K562 (cell line): ENCODE data around the gene DENND1A. TPM values are rescaled to one million over a fixed set of nuclear protein-coding genes. Genes with fewer than 3 reads are reported as not detected.

Experiments
- ATAC-seq: fragments of 200-7000 bp; cut with Tn5 transposase; 3 replicates; pipeline ENCODE4 v1.9.1; 2020; ENCODE audit warnings: moderate library complexity
- BruUV-seq: library from RNA; stranded (reverse); fragments of 400-500 nt; replicated peaks from 2 replicates; lab custom pipeline; 2021; lab: Mats Ljungman, UMichigan
- CTCF ChIA-PET: fragments of 300-600 bp; formaldehyde crosslinking; extraction: SDS; loops from one replicate; lab custom pipeline; 2021; ENCODE audit warnings: low intra/inter-chr PET ratio; lab: Yijun Ruan, JAX
- POLR2A ChIA-PET: fragments of 300-600, 350-650 bp; sonication (Branson Sonifier 250); formaldehyde crosslinking; extraction: SDS; loops from one replicate; lab custom pipeline; 2021; ENCODE audit warnings: antibody characterized with exemption, inconsistent platforms; lab: Yijun Ruan, JAX
- DNase-seq, 4 experiments: peaks; one replicate each; pipeline versions ENCODE4 v3.0.0 to v3.0.0-alpha.2; 2011 to 2018; ENCODE audit warnings: low spot score in 3 of 4, mixed read lengths in 3 of 4; ENCODE audit errors: extremely low read depth in 1 of 4
- FAIRE-seq: peaks from 2 replicates; lab custom pipeline; 2011; peaks lifted over from hg19 to GRCh38; lab: Jason Lieb, UNC
- H2AFZ ChIP-seq: 2 replicates; pipeline ENCODE4 v1.6.0; 2011; ENCODE audit warnings: low read depth, low read length, control low read depth, inconsistent platforms
- H3K27ac ChIP-seq: fragments of 200-600 bp; 3 replicates; pipeline ENCODE4 v1.8.0; 2011; ENCODE audit warnings: low read depth, mild to moderate bottlenecking, control low read depth, inconsistent platforms, low read length, moderate library complexity, mixed read lengths; ENCODE audit errors: extremely low read depth
- H3K27me3 ChIP-seq, 2 experiments: fragments of 300-600 bp in 1 of 2; 2 replicates in 1 of 2; 3 replicates in 1 of 2; pipeline versions ENCODE4 v1.6.0 to v1.8.0; 2011; ENCODE audit warnings: inconsistent platforms in 2 of 2, low read length in 2 of 2, mild to moderate bottlenecking in 1 of 2, mixed read lengths in 1 of 2, moderate library complexity in 1 of 2; ENCODE audit not compliant: control insufficient read depth in 2 of 2, insufficient read depth in 2 of 2
- H3K36me3 ChIP-seq: fragments of 300-600 bp; 3 replicates; pipeline ENCODE4 v1.8.0; 2011; ENCODE audit warnings: mild to moderate bottlenecking, low read length, inconsistent platforms; ENCODE audit not compliant: control insufficient read depth, insufficient read depth
- H3K4me1 ChIP-seq, 2 experiments: fragments of 200-600 bp in 1 of 2; replicated peaks in 1 of 2; 2 replicates in 1 of 2; 3 replicates in 1 of 2; pipeline versions ENCODE4 v1.5.1 to v1.8.0; 2011; ENCODE audit warnings: inconsistent platforms in 2 of 2, low read length in 2 of 2, mild to moderate bottlenecking in 1 of 2, mixed read lengths in 1 of 2, moderate library complexity in 1 of 2; ENCODE audit not compliant: control insufficient read depth in 2 of 2, insufficient read depth in 2 of 2
- H3K4me2 ChIP-seq: 2 replicates; pipeline ENCODE4 v1.6.1; 2011; ENCODE audit warnings: low read length, control low read depth, inconsistent platforms, mixed read lengths; ENCODE audit not compliant: insufficient read depth
- H3K4me3 ChIP-seq: fragments of 200-600 bp; sonication (generic), shearing (Covaris generic); 2 replicates; pipeline ENCODE4 v1.5.1; 2016; ENCODE audit warnings: control low read depth, inconsistent platforms
- H3K79me2 ChIP-seq: fragments of 200-600 bp; 3 replicates; pipeline ENCODE4 v1.8.0; 2011; ENCODE audit warnings: low read length, inconsistent platforms; ENCODE audit not compliant: control insufficient read depth, insufficient read depth
- H3K9ac ChIP-seq, 2 experiments: 2 replicates each; pipeline versions ENCODE4 v1.6.0 to v1.6.1; 2011; ENCODE audit warnings: low read depth in 2 of 2, low read length in 2 of 2, control low read depth in 1 of 2, inconsistent platforms in 1 of 2, mild to moderate bottlenecking in 1 of 2, mixed read lengths in 1 of 2; ENCODE audit not compliant: insufficient read depth in 1 of 2
- H3K9me1 ChIP-seq: one replicate; pipeline ENCODE4 v1.6.0; 2011; ENCODE audit warnings: inconsistent platforms, mild to moderate bottlenecking, low read length, moderate library complexity; ENCODE audit not compliant: control insufficient read depth, insufficient read depth
- H3K9me3 ChIP-seq: replicated peaks from 2 replicates; pipeline ENCODE4 v1.5.1; 2011; ENCODE audit warnings: low read depth, low read length, inconsistent platforms; ENCODE audit not compliant: control insufficient read depth, insufficient read depth
- H4K20me1 ChIP-seq: replicated peaks from 2 replicates; pipeline ENCODE4 v1.6.1; 2011; ENCODE audit warnings: low read length, inconsistent platforms, mixed read lengths; ENCODE audit not compliant: control insufficient read depth, insufficient read depth
- FOXK2 ChIP-seq, 2 experiments: fragments of 450-650 bp; IDR thresholded peaks in 1 of 2; conservative IDR thresholded peaks in 1 of 2; 2 replicates each; pipeline ENCODE4 v1.6.1; 2016; ENCODE audit warnings: low read depth in 2 of 2, mild to moderate bottlenecking in 1 of 2
- KLF16 ChIP-seq: IDR thresholded peaks from 2 replicates; pipeline ENCODE4 v1.6.1; 2016; ENCODE audit warnings: antibody characterized with exemption
- MEIS2 ChIP-seq: fragments of 450-650 bp; IDR thresholded peaks from 2 replicates; pipeline ENCODE4 v1.6.1; 2014; ENCODE audit warnings: mild to moderate bottlenecking; ENCODE audit not compliant: partially characterized antibody
- NCOA1 ChIP-seq: fragments of 450-650 bp; IDR thresholded peaks from 2 replicates; pipeline ENCODE4 v1.6.1; 2016; ENCODE audit warnings: low read depth
- NCOA2 ChIP-seq, 2 experiments: fragments of 450-650 bp; IDR thresholded peaks; 2 replicates each; pipeline ENCODE4 v1.6.1; 2018; ENCODE audit warnings: mild to moderate bottlenecking in 2 of 2, moderate library complexity in 1 of 2; ENCODE audit not compliant: partially characterized antibody in 2 of 2
- NFE2 ChIP-seq: IDR thresholded peaks from 2 replicates; pipeline ENCODE4 v1.6.1; 2014; ENCODE audit warnings: antibody characterized with exemption, low read depth
- NR2C1 ChIP-seq, 2 experiments: fragments of 450-650 bp; IDR thresholded peaks; 2 replicates each; pipeline ENCODE4 v1.6.1; 2017; ENCODE audit warnings: mild to moderate bottlenecking in 2 of 2, antibody characterized with exemption in 1 of 2, inconsistent platforms in 1 of 2, missing compliant biosample characterization in 1 of 2, missing genetic modification characterization in 1 of 2
- POLR2AphosphoS2 ChIP-seq: IDR thresholded peaks from 2 replicates; pipeline ENCODE4 v1.6.1; 2012; ENCODE audit warnings: low read length, improper control_type of control experiment
- SRSF3 ChIP-seq: fragments of 200-400 bp; formaldehyde crosslinking; IDR thresholded peaks from 2 replicates; pipeline ENCODE4 v1.6.1; 2016; ENCODE audit warnings: mild to moderate bottlenecking, low read length, moderate library complexity; ENCODE audit not compliant: insufficient read depth
- ZNF134 ChIP-seq: fragments of 250-450 bp; sonication (Bioruptor Pico); conservative IDR thresholded peaks from 2 replicates; pipeline ENCODE4 v1.4.0; 2020
- WGBS: fragments of 100-300 bp; shearing (Covaris generic); methylation state at CpG from one replicate; pipeline ENCODE4 v1.1.6; 2016; ENCODE audit warnings: low coverage, mixed read lengths; ENCODE audit not compliant: insufficient coverage; ENCODE audit errors: missing lambda C conversion rate; 5-methylcytosine and 5-hydroxymethylcytosine counted together
- in situ Hi-C: fragments of 300-500 bp; cut with MboI; formaldehyde crosslinking; loops from 4 replicates; pipeline ENCODE4 v1.15.0; 2018; ENCODE audit warnings: inconsistent platforms, mixed read lengths
- intact Hi-C: fragments of 100-400 bp; cut with micrococcal nuclease; formaldehyde crosslinking; loops from 2 replicates; pipeline ENCODE4 v1.14.2; 2022
- polyA plus RNA-seq, 8 experiments: library from polyadenylated mRNA; depleted of rRNA in 4 of 8; stranded (reverse) in 5 of 8; unstranded in 3 of 8; fragments of >200 nt; fragmentation: Nextera tagmentation in 2 of 8; fragmentation: Illumina TruSeq in 1 of 8; extraction: Ambion mirVana in 2 of 8; extraction: Trizol in 1 of 8; gene quantifications; 2 replicates each; pipeline versions ENCODE4 v1.2.1 to v1.2.3, GENCODE V29; 2011 to 2014; ENCODE audit warnings: inconsistent platforms in 1 of 8, missing spikeins in 1 of 8
- total RNA-seq, 7 experiments: library from RNA; depleted of rRNA in 6 of 7; stranded (reverse); fragments of >200 nt in 6 of 7; fragmentation: Illumina TruSeq in 2 of 7; extraction: Trizol in 2 of 7; gene quantifications; 2 replicates each; pipeline versions ENCODE4 v1.2.1 to v1.2.3, GENCODE V29; 2011 to 2021; ENCODE audit warnings: low replicate concordance in 1 of 7
- TF ChIP-seq, protein P1 (sequence below): sonication (generic); formaldehyde crosslinking; IDR thresholded peaks from 2 replicates; pipeline ENCODE4 v1.8.1; 2023; ENCODE audit warnings: mild to moderate bottlenecking, missing genetic modification reagents, moderate library complexity
- TF ChIP-seq, protein P2 (sequence below): fragments of 250-450 bp; sonication (Bioruptor Pico); IDR thresholded peaks from 2 replicates; pipeline ENCODE4 v1.4.0; 2020; ENCODE audit warnings: mild to moderate bottlenecking, moderate library complexity

Gene DENND1A
- total and polyA plus RNA-seq, 9 of the 15 experiments (the other 6 are each of a cell fraction or from before 2014, with no cell fraction given) = 7.6 to 29.5 (median 15.7) TPM

DNA sequence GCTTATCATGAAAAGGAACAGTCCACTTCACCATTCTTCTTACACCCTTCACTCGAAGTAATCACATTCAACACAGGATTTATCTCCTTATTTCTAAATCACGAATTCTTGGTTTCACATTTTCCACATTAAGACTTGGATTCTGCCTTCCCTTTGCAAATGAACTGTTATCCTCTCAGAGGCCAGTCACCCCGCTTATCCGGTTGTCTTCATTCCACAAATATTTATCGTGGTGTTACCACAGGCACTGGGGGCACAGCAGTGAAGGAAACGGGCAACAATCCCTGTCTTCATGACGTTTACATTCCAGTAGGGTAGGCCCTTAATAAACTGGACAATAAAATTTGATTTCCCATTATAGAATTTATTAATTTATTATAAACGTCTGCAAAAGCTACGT lies 284.2 kb downstream of the DENND1A start (continued):
- TF ChIP-seq, protein P1, sequence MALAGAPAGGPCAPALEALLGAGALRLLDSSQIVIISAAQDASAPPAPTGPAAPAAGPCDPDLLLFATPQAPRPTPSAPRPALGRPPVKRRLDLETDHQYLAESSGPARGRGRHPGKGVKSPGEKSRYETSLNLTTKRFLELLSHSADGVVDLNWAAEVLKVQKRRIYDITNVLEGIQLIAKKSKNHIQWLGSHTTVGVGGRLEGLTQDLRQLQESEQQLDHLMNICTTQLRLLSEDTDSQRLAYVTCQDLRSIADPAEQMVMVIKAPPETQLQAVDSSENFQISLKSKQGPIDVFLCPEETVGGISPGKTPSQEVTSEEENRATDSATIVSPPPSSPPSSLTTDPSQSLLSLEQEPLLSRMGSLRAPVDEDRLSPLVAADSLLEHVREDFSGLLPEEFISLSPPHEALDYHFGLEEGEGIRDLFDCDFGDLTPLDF (CRISPR knock-in tag) = no peak

DNA sequence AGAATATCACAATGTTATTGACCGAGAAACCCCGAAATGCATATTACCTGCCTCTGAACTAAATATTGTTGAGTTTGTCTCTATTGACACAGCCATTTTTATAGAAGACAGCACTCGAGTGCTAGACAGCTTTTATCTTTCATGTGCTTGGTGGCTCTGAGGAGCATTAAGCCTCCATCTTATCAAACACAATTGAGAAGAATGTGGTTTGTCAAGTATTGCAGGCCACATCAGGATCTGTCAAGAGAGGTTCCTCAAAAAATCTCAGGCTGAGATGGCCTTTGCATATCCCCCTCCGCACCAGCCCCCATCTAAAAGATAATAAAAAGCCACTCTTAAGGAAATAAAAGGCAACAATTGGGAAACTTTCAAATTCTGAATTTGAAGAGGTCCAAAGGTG lies 284.8 kb downstream of the DENND1A start:
- ChIA-PET POLR2A (interaction anchor here (2.2 kb wide), 1 partner anchor 10 kb away, joined by 8 read pairs; no protein-coding TSS in a partner anchor), CTCF (no interaction called here)
- ATAC-seq (no peak), FAIRE-seq (no peak), DNase-seq (no peak)
- Histone ChIP-seq H2AFZ (no peak overlapping the region), H3K4me3 (no peak overlapping the region), H3K79me2 (no peaks in the 10 kb centered on the region), H3K9ac (no peak overlapping the region), H3K9me1 (no peaks in the 10 kb centered on the region), H3K9me3 (no peaks in the 10 kb centered on the region), H3K36me3 (no peaks in the 10 kb centered on the region), H3K27ac (no peak overlapping the region), H4K20me1 (0 out of 2 replicates have a peak, but pooled peaks cover 5% of the 10 kb centered on the region), H3K4me1 (peaks cover 5 to 7% of the 10 kb centered on the region in 2 experiments; a peak in 3 of 5 replicates), H3K4me2 (no peak overlapping the region), H3K27me3 (no peaks in the 10 kb centered on the region)
- 64% methylated on average over 4 of the region's 4 CpGs for WGBS
- no TSS peak for BruUV-seq
- TF ChIP-seq KLF16 (no peak), MEIS2 (no peak), NFE2 (no peak), NR2C1 (IDR thresholded peaks at IDR 0.05) (no peak), NR2C1 (tag; IDR thresholded peaks at IDR 0.05) (no peak), ZNF134 (CRISPR knock-in tag) (no peak), NCOA1 (no peak), NCOA2 (IDR thresholded peaks at IDR 0.05; ENCODE audit: partially characterized antibody in 2 of 2) (no peak), POLR2AphosphoS2 (no peak), SRSF3 (no peak), FOXK2 (conservative IDR thresholded peaks at IDR 0.05 in 1 of 2, IDR thresholded peaks at IDR 0.05 in 1 of 2; ENCODE audit: low read depth in 2 of 2) (no peak)
- TF ChIP-seq, protein P2, sequence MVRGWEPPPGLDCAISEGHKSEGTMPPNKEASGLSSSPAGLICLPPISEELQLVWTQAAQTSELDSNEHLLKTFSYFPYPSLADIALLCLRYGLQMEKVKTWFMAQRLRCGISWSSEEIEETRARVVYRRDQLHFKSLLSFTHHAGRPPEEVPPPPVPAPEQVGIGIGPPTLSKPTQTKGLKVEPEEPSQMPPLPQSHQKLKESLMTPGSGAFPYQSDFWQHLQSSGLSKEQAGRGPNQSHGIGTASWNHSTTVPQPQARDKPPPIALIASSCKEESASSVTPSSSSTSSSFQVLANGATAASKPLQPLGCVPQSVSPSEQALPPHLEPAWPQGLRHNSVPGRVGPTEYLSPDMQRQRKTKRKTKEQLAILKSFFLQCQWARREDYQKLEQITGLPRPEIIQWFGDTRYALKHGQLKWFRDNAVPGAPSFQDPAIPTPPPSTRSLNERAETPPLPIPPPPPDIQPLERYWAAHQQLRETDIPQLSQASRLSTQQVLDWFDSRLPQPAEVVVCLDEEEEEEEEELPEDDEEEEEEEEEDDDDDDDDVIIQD (CRISPR knock-in tag) = no peak
- in situ Hi-C loops = no loop called here
- intact Hi-C loops = no loop called here
